Measurements from ENCODE around the gene CD9.

Gene CD9

DNA sequence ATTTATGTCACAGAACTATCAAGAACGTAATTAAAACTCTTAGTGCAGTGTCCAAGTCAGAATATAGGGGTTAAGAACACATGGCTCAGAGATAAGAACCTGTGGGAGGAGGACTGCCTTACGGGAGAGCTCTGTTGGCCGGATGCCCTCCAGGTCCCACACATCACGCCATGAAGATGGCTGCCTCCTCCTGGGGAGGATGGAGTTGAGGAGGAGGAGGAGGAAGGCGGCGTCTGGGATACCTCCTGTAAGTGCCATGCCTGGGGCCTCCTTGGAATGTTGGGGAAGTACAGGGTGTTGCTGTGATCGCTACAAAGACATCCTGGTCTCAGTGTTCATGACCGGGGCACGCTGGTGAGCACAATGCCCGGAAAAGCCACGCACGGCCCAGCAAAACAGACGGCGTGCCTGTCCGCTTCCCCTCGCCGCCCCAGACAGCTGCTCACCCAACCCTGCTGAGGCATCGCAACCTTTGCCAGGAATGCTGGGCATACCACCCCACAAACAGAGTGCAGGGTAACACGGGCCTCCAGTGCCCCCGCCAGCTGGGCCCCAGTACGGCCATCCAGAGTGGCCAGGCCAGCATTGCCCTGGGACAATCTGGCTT is 28.7 kb upstream of the CD9 start:
- Mint-ChIP-seq H3K27ac (no peak overlapping the region), H3K27me3 (peaks cover 25% of the 10 kb centered on the region)

DNA sequence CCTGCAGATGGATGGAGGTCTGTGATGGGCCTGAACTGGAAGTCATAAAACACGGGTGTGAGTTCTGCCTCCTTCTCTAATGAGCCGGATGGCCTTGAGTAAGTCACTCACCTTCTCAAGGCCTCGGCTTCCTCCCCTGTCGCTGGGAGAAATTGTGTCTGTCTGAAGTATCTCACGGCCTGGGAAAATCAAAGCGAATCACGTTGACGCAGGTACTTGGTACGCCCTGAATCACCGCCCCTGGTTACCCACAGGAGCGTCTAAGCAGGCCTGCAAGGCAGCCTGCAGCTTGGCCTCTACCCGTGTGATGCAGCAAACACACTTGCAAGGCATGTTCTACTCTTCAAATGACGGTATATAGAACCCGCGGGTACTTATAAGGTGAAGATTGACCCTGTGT is 28.1 kb upstream of the CD9 start:
- peaks cover 25% of the 10 kb centered on the region for H3K27me3 Mint-ChIP-seq
- H3K4me1 Mint-ChIP-seq: peaks cover 23% of the 10 kb centered on the region
- no peaks in the 10 kb centered on the region for H3K36me3 Mint-ChIP-seq
- no peak for DNase-seq
- no peak overlapping the region for H3K4me3 Mint-ChIP-seq
- CTCF ChIA-PET: no interaction called here
- H3K27ac Mint-ChIP-seq: no peak overlapping the region
- H3K9me3 Mint-ChIP-seq: no peaks in the 10 kb centered on the region

More for the DNA sequence above, 28.7 kb upstream of the CD9 start:
- CTCF ChIA-PET: no interaction called here
- Mint-ChIP-seq H3K9me3 (no peaks in the 10 kb centered on the region), H3K4me1 (peaks cover 24% of the 10 kb centered on the region), H3K36me3 (no peaks in the 10 kb centered on the region), H3K4me3 (no peak overlapping the region)
- no peak for DNase-seq

DNA sequence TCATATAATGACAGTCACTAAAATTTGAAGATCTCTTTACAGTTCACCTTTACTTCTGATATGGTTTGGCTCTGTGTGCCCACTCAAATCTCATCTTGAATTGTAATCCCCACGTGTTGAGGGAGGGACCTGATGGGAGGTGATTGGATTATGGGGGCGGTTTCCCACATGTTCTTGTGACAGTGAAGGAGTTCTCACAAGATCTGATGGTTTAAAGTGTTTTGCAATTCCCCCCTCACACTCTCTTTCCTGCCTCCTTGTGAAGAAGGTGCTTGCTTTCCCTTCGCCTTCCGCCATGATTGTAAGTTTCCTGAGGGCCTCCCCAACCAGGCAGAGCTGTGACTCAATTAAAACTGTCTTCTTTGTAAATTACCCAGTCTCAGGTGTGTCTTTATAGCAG is 27.3 kb upstream of the CD9 start:
- Mint-ChIP-seq H3K36me3 (no peaks in the 10 kb centered on the region), H3K9me3 (no peaks in the 10 kb centered on the region), H3K27me3 (peaks cover 22% of the 10 kb centered on the region), H3K4me3 (no peak overlapping the region), H3K4me1 (peaks cover 15% of the 10 kb centered on the region), H3K27ac (no peak overlapping the region)
- no peak for DNase-seq
- CTCF ChIA-PET: no interaction called here

DNA sequence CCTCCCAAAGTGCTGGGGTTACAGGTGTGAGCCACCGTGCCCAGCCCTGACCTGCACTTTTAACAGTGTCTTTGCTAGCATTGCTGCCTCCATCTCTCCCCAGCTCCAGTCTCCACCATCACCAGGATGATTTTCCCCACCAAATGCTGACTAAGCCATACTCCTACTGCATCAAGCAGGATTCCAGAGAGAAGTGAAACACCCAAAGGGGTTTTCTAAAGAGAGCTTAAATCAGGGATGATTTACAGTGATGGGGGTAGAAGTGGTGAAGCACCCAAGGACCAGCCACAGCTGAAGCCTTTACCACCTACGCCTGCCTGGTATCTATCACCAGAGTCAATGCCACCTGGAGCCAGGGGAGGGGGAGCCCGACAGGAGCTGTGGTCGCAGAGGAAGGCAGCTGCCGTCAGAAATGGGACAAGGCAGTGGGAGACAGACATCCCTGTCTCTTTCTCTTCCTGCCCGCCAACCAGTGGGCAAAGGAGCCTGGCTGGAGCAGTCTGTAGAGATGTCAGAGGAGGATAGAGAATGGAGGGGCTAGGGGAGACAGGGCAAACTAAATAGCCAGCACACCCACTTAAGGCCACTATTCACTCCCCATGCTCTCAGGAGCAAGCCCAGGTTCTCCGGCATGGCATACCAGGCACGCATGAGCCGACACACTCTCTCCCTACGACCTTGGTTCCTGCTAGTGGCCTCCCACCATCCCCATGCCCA is 22.4 kb upstream of the CD9 start:
- Mint-ChIP-seq H3K4me1 (no peaks in the 10 kb centered on the region), H3K27ac (no peak overlapping the region), H3K4me3 (no peak overlapping the region), H3K36me3 (no peaks in the 10 kb centered on the region), H3K9me3 (no peaks in the 10 kb centered on the region), H3K27me3 (peaks cover 18% of the 10 kb centered on the region)
- CTCF ChIA-PET: interaction anchor here (0.6 to 1.0 kb wide), 3 partner anchors 16 to 18 kb away, joined by 3 read pairs; no protein-coding TSS in a partner anchor
- no peak for DNase-seq

DNA sequence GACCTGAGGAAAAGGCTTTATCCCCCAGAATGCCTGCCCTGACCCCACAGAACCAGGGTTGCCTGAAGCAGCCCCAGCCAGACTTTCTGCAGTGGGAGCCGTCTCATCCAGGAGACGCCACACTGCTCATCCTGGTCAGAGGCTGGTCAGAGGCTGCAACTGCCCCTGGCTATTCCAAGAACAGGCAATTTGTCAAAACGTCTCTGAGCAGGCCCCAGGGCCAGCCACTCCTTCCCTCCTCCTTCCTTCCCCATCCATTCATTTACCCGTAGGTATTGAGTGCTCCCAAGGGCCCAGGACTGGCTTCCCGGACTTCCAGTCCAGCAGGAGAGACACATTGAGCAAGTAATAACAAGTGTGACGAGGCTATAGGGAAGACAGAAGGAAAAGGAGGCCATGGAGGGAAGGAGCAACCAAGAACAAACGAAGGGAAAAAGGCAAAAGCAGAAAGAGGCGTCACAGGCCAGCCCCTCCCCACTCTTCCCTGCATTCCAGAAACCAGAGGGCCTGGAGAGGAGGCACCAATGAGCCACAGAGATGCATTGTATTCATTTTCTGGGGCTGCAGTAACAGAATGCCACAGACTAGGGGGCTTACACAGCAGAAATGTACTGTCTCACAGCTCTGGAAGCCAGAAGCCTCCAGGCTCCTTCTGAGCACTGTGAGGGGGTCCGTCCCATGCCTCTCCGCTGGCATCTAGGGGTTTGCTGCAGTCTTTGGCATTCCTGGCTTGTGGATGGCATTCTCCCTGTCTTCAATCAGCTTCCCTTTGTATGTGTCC is 21.0 kb upstream of the CD9 start:
- H3K9me3 Mint-ChIP-seq: no peaks in the 10 kb centered on the region
- no peaks in the 10 kb centered on the region for H3K36me3 Mint-ChIP-seq
- CTCF ChIA-PET: no interaction called here
- DNase-seq: no peak
- no peaks in the 10 kb centered on the region for H3K4me1 Mint-ChIP-seq
- peaks cover 14% of the 10 kb centered on the region for H3K27me3 Mint-ChIP-seq
- H3K4me3 Mint-ChIP-seq: no peak overlapping the region
- H3K27ac Mint-ChIP-seq: no peak overlapping the region

DNA sequence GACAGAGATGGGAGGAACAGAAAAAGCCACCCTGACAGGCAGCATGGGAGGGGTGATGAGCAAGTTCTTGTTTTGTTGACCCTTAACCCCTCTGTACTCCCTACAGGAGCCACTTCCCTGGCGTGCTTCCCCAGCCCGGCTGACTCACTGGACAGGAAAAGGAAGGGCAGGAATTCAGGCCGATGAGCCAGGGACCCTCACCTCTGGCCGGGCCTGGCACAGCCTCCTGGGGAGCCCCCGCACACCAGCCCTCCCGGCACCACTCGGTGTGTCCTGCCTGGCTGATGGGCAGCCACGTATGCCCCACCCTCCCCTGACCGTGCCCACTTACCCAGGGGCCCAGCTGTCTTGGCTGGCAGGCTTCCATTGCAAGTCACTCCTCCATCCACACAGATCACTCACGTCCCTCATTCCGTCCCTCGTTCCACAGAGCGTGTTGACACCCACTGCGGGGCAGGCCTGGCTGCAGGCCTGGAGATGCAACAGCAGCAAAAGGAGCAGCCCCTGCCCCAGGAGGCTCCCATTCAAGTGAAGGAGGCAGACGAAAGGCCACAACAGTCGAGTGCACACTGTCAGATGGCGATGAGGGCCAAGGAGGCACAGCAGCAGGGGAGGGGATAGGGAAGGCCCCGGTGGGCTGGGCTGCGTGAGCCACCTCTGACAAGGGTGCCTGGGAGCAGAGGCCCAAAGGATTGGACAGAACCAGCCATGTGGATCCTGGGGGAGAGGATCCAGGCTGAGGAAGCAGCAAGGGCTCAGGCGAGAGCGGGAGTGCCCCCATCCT is 19.7 kb upstream of the CD9 start:
- DNase-seq: no peak
- CTCF ChIA-PET: no interaction called here
- no peaks in the 10 kb centered on the region for H3K36me3 Mint-ChIP-seq
- peaks cover 14% of the 10 kb centered on the region for H3K27me3 Mint-ChIP-seq
- no peak overlapping the region for H3K4me3 Mint-ChIP-seq
- no peaks in the 10 kb centered on the region for H3K9me3 Mint-ChIP-seq
- H3K27ac Mint-ChIP-seq: no peak overlapping the region
- H3K4me1 Mint-ChIP-seq: no peaks in the 10 kb centered on the region

DNA sequence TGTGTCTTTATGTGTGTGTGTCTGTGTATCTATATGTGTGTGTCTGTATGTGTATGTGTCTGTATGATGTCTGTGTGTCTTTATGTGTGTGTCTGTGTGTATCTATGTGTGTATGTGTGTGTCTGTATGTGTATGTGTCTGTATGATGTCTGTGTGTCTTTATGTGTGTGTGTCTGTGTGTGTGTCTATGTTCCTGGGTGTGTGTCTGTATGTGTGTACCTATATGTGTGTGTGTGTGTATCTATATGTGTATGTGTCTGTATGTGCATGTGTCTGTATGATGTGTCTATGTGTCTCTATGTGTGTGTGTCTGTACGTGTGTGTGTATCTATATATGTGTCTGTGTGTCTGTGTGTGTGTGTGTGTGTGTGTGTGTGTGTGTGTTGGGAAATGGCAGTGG is 19.0 kb upstream of the CD9 start:
- Mint-ChIP-seq H3K36me3 (no peaks in the 10 kb centered on the region), H3K27me3 (peaks cover 14% of the 10 kb centered on the region), H3K27ac (no peak overlapping the region), H3K9me3 (no peaks in the 10 kb centered on the region), H3K4me1 (no peaks in the 10 kb centered on the region), H3K4me3 (no peak overlapping the region)
- no peak for DNase-seq
- CTCF ChIA-PET: no interaction called here

DNA sequence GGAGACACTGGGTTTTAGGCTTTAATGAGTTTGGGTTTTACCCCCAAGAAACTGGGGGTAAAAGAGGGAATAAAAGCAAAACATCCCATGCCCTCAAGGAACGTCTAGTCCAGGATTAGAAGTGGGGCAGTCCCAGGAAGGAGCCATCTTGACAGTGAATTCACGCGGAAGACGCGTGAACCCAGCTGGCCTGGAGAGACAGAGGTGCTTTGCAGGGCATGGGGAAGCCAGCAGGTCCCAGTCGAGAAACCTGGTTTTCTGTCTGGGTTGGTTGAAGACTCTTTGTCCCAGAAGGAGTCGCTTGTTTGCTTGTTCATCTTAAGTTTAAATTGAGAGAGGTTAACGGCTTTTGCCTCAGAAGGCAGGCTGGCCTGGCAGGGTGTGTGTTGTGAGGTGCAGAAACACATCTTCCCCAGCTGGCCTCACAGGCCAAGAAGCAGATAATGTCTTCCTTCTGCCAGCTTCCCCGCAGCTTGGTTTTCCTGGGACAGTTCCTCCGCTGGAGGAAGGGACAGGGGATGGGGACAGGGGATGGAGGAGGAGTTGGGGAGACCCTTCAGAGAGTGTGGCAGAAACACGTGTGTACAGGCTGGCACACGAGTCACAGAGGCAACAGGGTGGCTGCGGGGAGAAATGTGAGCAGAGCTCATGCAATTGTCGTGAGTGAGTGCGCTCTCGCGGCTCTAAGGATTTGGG is 18.5 kb upstream of the CD9 start:
- Mint-ChIP-seq H3K4me3 (no peak overlapping the region), H3K36me3 (no peaks in the 10 kb centered on the region), H3K27ac (no peak overlapping the region), H3K4me1 (no peaks in the 10 kb centered on the region), H3K9me3 (no peaks in the 10 kb centered on the region), H3K27me3 (peaks cover 14% of the 10 kb centered on the region)
- CTCF ChIA-PET: no interaction called here
- no peak for DNase-seq

DNA sequence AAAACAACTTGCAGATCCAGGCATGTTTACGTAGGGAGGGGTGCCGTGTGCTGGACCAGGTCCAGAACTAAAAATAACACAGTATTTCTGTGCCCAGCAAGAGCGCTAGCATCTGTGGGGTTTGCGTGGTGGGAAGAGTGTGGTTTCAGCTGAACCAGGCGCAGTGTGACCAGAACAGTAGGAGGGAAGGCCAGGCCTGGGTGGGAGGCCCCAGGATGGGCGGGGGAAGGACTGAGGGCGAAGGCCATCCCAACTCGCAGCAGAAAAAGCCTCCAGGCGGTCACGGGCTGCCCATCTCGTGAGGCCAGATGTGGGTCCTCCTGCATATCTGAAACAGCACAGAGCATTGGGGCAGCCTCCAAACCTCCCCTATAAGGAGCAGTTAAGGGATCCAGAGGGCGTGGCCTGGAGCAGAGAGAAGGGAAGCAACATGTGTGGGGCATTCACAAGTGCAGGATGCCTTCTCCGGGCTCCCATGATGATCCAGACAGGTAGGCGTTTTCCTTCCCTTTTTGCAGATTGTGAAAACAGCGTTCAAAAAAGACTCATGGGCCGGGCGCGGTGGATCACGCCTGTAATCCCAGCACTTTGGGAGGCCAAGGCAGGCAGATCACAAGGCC is 17.8 kb upstream of the CD9 start:
- DNase-seq: no peak
- Mint-ChIP-seq H3K4me1 (no peaks in the 10 kb centered on the region), H3K27ac (no peak overlapping the region), H3K4me3 (no peak overlapping the region), H3K36me3 (no peaks in the 10 kb centered on the region), H3K27me3 (peaks cover 18% of the 10 kb centered on the region), H3K9me3 (no peaks in the 10 kb centered on the region)
- CTCF ChIA-PET: no interaction called here

DNA sequence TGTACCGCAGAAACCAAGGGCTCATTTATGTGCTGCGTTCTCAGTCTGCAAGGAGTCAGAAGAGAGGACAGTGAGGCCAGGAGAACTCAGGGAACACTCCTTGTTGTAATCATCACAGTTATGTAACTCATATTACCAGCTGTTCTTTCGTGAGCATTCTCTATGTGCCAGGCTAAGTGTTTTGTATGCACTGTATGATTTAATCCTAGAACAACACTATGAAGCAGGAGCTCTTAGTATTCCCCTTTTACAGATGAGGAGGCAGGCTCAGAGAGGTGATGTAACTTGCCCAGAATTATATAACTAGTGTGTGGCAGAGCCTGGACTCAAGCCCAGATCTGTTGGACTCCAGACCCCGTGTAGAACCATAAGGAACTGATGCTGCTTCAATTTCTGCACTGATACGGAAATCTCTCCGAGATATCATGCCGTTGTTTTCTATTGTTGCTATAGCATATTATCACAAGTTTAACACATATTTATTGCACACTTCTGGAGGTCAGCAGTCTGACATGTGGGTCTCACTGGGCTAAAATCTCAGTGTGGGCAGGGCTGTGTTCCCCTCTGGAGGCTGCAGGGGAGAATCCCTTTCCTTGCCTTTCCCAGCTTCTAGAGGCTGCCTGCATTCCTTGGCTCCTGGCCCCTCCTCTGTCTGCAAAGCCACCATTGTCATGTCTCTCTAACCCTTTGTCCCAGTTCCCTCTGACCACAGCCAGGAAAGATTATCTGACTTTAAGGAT is 16.3 kb upstream of the CD9 start:
- H3K36me3 Mint-ChIP-seq: no peaks in the 10 kb centered on the region

DNA sequence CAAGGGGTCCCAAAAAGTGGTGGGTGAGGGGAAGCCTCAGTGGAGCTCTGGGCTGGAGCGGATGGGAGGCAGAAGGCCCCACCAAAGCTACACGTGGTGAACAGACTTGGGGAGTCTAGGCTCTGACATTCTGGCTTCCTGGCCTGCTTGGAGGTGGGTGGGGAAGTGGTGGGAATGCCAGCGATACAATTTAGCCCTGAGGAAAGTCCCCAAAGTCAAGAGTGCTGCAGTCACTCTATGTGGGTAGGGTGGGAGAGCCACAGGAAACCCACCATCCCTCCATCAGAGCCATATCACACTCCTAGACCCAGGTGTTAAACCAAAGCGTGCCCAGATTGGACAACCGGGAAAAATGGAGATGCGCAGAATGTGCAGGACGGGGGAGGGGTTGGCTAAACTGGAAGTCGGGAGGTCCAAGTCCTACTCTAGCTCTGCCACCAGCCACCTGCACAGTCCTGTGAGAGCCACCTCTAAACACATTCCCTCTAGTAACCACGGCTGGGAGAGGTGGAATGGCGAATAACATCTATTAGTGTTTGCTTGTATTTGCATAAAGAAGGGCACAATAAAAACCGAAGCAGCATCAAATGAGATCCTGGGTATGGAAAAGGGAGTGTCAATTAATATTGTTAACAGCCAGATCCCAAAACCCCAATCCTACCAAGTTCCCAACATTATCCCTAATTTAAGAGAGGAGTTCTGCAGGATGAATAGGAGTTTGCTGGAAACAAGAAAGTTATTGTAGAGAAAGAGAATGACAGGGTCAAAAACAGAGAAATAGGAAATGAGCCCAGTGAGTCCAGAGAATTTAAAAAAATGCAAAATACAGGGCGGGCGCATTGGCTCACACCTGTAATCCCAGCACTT is 14.0 kb upstream of the CD9 start:
- Mint-ChIP-seq H3K4me1 (peaks cover 8% of the 10 kb centered on the region), H3K4me3 (no peak overlapping the region), H3K9me3 (no peaks in the 10 kb centered on the region), H3K27me3 (peaks cover 38% of the 10 kb centered on the region), H3K27ac (no peak overlapping the region), H3K36me3 (no peaks in the 10 kb centered on the region)
- CTCF ChIA-PET: interaction anchor here (2.3 kb wide), 1 partner anchor 9 kb away, joined by 7 read pairs; no protein-coding TSS in a partner anchor
- no peak for DNase-seq

More for the DNA sequence above, 16.3 kb upstream of the CD9 start:
- Mint-ChIP-seq H3K4me3 (no peak overlapping the region), H3K27ac (no peak overlapping the region), H3K4me1 (no peaks in the 10 kb centered on the region), H3K9me3 (no peaks in the 10 kb centered on the region), H3K27me3 (peaks cover 23% of the 10 kb centered on the region)
- CTCF ChIA-PET: no interaction called here
- no peak for DNase-seq
